ENCODE measurements around the gene THSD7B. TPM values are rescaled to one million over a fixed set of nuclear protein-coding genes. Genes with fewer than 3 reads are reported as not detected.

THSD7B gene
- total and polyA plus RNA-seq, 10 of the 15 experiments (the other 5 are each of a cell fraction or from before 2014, with no cell fraction given) = 0.03 to 0.56 (median 0.28) TPM

DNA sequence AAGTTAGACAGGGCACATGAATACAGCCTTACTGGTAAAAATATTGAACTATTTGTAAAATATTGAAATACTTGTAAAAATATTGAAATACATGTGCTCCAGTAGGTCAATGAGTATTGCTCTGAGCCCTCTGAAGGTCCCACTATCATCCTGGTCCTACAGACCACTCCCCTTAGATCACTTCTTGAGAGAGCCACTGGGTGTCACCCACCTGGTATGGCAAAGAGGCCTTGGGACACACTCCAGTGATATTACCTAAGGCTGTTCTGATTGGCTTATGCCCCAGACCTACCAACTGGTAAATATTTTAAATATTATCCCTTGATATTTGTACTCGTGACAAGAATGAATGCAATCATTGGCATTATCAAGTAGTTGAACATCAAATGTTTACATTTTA lies 5.0 kb downstream of the THSD7B start:
- no TSS peak for BruUV-seq (replicated peaks)

DNA sequence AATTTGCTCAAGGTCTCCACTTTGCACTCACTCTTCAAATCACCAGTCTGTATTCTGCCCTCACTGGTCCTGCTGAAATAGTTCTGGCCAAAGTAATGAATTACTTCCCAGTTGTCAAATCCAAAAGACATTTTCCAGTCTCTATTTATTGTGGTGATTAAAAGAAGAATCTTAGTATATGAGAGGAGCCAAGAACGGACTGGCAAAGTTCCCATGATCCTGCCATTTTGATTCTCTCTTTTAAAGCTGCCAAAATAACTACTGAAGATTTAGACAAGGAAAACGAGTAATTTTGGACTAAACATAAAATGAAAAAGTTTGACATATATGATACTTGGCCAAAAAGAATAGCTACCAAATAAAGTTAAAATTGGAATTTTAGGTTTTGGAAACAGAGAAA lies 12.0 kb downstream of the THSD7B start:
- ChIA-PET SMC1A (ENCODE audit: uncharacterized antibody, unreplicated experiment) (interaction anchor here (1.4 kb wide), 1 partner anchor 11 kb away, joined by 3 read pairs; no protein-coding TSS in a partner anchor), RAD21 (ENCODE audit: unreplicated experiment) (no interaction called here), CTCF (no interaction called here), POLR2A (interaction anchor here (0.6 kb wide), 1 partner anchor 993 kb away, joined by 3 read pairs; no protein-coding TSS in a partner anchor)
- DNase-seq (ENCODE audit: low read depth, low spot score) = no peak
- in situ Hi-C loops (cut with MboI) = no loop called here
- no peak overlapping the region for H3K9ac ChIP-seq (ENCODE audit: control insufficient read depth, insufficient read depth, low read length)
- H3K4me2 ChIP-seq (ENCODE audit: control insufficient read depth, insufficient read depth) = no peak overlapping the region
- no peaks in the 10 kb centered on the region for H3K79me2 ChIP-seq (ENCODE audit: control insufficient read depth, insufficient read depth, low read length)
- H2AFZ ChIP-seq (ENCODE audit: control insufficient read depth, low read depth, low read length) = no peak overlapping the region
- H3K27ac ChIP-seq (ENCODE audit: control insufficient read depth, insufficient read depth) = no peak overlapping the region
- no peaks in the 10 kb centered on the region for H4K20me1 ChIP-seq (ENCODE audit: control insufficient read depth, insufficient read depth)
- H3K36me3 ChIP-seq (ENCODE audit: control insufficient read depth in 2 of 2, insufficient read depth in 2 of 2, low read length in 1 of 2) = no peaks in the 10 kb centered on the region
- H3K4me3 ChIP-seq = no peak overlapping the region
- FAIRE-seq = no peak
- 0% methylated on average over 2 of the region's 2 CpGs for WGBS (ENCODE audit: insufficient coverage, insufficient replicate concordance, low lambda C conversion rate, missing lambda C conversion rate)
- no peaks in the 10 kb centered on the region for H3K27me3 ChIP-seq (replicated peaks in 1 of 2; ENCODE audit: control insufficient read depth in 2 of 2, insufficient read depth in 2 of 2, low read length in 1 of 2)
- no peak for ATAC-seq
- no TSS peak for BruUV-seq (replicated peaks)
- intact Hi-C loops (cut with micrococcal nuclease; ENCODE audit: unreplicated experiment) = no loop called here
- H3K9me3 ChIP-seq (replicated peaks; ENCODE audit: control insufficient read depth, insufficient read depth, low read length) = no peaks in the 10 kb centered on the region
- no peaks in the 10 kb centered on the region for H3K4me1 ChIP-seq (ENCODE audit: control insufficient read depth, insufficient read depth, low read length)
- TF ChIP-seq EGR1 (IDR thresholded peaks at IDR 0.05; ENCODE audit: borderline replicate concordance in 1 of 2, low read depth in 2 of 2, low read length in 2 of 2) (no peak), CBFB (IDR thresholded peaks at IDR 0.05; ENCODE audit: low read depth) (no peak), SIX5 (IDR thresholded peaks at IDR 0.05; ENCODE audit: low read depth, low read length, severe bottlenecking) (no peak), SREBF1 (IDR thresholded peaks at IDR 0.05; ENCODE audit: low read length) (no peak), POLR2A (IDR thresholded peaks at IDR 0.05; ENCODE audit: low read depth, low read length) (no peak), SUZ12 (IDR thresholded peaks at IDR 0.05; ENCODE audit: unreplicated experiment) (no peak), ESRRA (IDR thresholded peaks at IDR 0.05; ENCODE audit: low read length) (no peak), NFYA (IDR thresholded peaks at IDR 0.05; ENCODE audit: borderline replicate concordance, low read depth, low read length) (no peak), NR2F1 (conservative IDR thresholded peaks at IDR 0.05) (no peak)
- TF ChIP-seq, protein P1, sequence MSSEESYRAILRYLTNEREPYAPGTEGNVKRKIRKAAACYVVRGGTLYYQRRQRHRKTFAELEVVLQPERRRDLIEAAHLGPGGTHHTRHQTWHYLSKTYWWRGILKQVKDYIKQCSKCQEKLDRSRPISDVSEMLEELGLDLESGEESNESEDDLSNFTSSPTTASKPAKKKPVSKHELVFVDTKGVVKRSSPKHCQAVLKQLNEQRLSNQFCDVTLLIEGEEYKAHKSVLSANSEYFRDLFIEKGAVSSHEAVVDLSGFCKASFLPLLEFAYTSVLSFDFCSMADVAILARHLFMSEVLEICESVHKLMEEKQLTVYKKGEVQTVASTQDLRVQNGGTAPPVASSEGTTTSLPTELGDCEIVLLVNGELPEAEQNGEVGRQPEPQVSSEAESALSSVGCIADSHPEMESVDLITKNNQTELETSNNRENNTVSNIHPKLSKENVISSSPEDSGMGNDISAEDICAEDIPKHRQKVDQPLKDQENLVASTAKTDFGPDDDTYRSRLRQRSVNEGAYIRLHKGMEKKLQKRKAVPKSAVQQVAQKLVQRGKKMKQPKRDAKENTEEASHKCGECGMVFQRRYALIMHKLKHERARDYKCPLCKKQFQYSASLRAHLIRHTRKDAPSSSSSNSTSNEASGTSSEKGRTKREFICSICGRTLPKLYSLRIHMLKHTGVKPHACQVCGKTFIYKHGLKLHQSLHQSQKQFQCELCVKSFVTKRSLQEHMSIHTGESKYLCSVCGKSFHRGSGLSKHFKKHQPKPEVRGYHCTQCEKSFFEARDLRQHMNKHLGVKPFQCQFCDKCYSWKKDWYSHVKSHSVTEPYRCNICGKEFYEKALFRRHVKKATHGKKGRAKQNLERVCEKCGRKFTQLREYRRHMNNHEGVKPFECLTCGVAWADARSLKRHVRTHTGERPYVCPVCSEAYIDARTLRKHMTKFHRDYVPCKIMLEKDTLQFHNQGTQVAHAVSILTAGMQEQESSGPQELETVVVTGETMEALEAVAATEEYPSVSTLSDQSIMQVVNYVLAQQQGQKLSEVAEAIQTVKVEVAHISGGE (CRISPR knock-in tag; IDR thresholded peaks at IDR 0.05) = no peak

More for the DNA sequence above, 5.0 kb downstream of the THSD7B start:
- Histone ChIP-seq H3K9ac (ENCODE audit: control insufficient read depth, insufficient read depth, low read length) (no peak overlapping the region), H2AFZ (ENCODE audit: control insufficient read depth, low read depth, low read length) (no peak overlapping the region), H3K4me2 (ENCODE audit: control insufficient read depth, insufficient read depth) (no peak overlapping the region), H3K4me3 (no peak overlapping the region), H3K9me3 (replicated peaks; ENCODE audit: control insufficient read depth, insufficient read depth, low read length) (no peaks in the 10 kb centered on the region), H3K27ac (ENCODE audit: control insufficient read depth, insufficient read depth) (no peak overlapping the region), H3K36me3 (ENCODE audit: control insufficient read depth in 2 of 2, insufficient read depth in 2 of 2, low read length in 1 of 2) (no peaks in the 10 kb centered on the region), H4K20me1 (ENCODE audit: control insufficient read depth, insufficient read depth) (no peaks in the 10 kb centered on the region), H3K4me1 (ENCODE audit: control insufficient read depth, insufficient read depth, low read length) (no peaks in the 10 kb centered on the region), H3K27me3 (replicated peaks in 1 of 2; ENCODE audit: control insufficient read depth in 2 of 2, insufficient read depth in 2 of 2, low read length in 1 of 2) (peaks cover 4 to 11% of the 10 kb centered on the region in 2 experiments), H3K79me2 (ENCODE audit: control insufficient read depth, insufficient read depth, low read length) (no peaks in the 10 kb centered on the region)
- FAIRE-seq = no peak
- RAD21 ChIA-PET (ENCODE audit: unreplicated experiment) = no interaction called here
- in situ Hi-C loops (cut with MboI) = no loop called here
- TF ChIP-seq FOS (IDR thresholded peaks at IDR 0.05; ENCODE audit: borderline replicate concordance, extremely low read depth, insufficient read length) = no peak
- TF ChIP-seq, protein P2, sequence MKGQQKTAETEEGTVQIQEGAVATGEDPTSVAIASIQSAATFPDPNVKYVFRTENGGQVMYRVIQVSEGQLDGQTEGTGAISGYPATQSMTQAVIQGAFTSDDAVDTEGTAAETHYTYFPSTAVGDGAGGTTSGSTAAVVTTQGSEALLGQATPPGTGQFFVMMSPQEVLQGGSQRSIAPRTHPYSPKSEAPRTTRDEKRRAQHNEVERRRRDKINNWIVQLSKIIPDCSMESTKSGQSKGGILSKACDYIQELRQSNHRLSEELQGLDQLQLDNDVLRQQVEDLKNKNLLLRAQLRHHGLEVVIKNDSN (IDR thresholded peaks at IDR 0.05; ENCODE audit: borderline replicate concordance, extremely low read length, insufficient read depth, low read depth, low read length) = no peak
- no peak for TF ChIP-seq ZNF384 (IDR thresholded peaks at IDR 0.05; ENCODE audit: borderline replicate concordance, low read depth, low read length)
- TF ChIP-seq EP300 (IDR thresholded peaks at IDR 0.05; ENCODE audit: borderline replicate concordance in 1 of 2, control insufficient read depth in 1 of 2, low read depth in 2 of 2, low read length in 2 of 2) = no peak
- TF ChIP-seq MTA2 (IDR thresholded peaks at IDR 0.05; ENCODE audit: low read depth) = no peak
- TF ChIP-seq MYB (IDR thresholded peaks at IDR 0.05; ENCODE audit: borderline replicate concordance, low read depth, low read length) = no peak
- DNase-seq (ENCODE audit: low read depth, low spot score) = no peak
- ATAC-seq = no peak
- SMC1A ChIA-PET (ENCODE audit: uncharacterized antibody, unreplicated experiment) = no interaction called here
- POLR2A ChIA-PET = no interaction called here
- intact Hi-C loops (cut with micrococcal nuclease; ENCODE audit: unreplicated experiment) = no loop called here
- WGBS (ENCODE audit: insufficient coverage, insufficient replicate concordance, low lambda C conversion rate, missing lambda C conversion rate) = 0% methylated on average over 1 of the region's 1 CpG
- CTCF ChIA-PET = no interaction called here
